SK-N-SH treated with all-trans-retinoic acid at 6 μM for 48 hours (cell line): ENCODE measurements around the gene PDCD1LG2.

ENCODE experiments used
- ATAC-seq: fragments of 200-7000 bp; cut with Tn5 transposase; 3 replicates; pipeline ENCODE4 v1.9.1; 2020; ENCODE audit warnings: mild to moderate bottlenecking, moderate library complexity
- ARNTL ChIP-seq: fragments of 450-650 bp; formaldehyde crosslinking; IDR thresholded peaks from 2 replicates; pipeline ENCODE4 v1.5.0; 2020; ENCODE audit warnings: low read depth, mild to moderate bottlenecking, moderate library complexity, borderline replicate concordance
- BACH2 ChIP-seq: fragments of 250-450 bp; sonication (Bioruptor Pico); IDR thresholded peaks from 2 replicates; pipeline ENCODE4 v1.9.0; 2021; ENCODE audit warnings: mild to moderate bottlenecking, borderline replicate concordance
- CREB5 ChIP-seq: fragments of 250-450 bp; sonication (Bioruptor Pico); IDR thresholded peaks from 2 replicates; pipeline ENCODE4 v1.5.1; 2020; ENCODE audit warnings: low read depth, mild to moderate bottlenecking, moderate library complexity
- CSDC2 ChIP-seq: fragments of 250-450 bp; sonication (Bioruptor Pico); IDR thresholded peaks from 2 replicates; pipeline ENCODE4 v1.5.0; 2020; ENCODE audit warnings: mild to moderate bottlenecking, moderate library complexity
- CSRNP3 ChIP-seq: fragments of 250-450 bp; sonication (Bioruptor Pico); IDR thresholded peaks from 2 replicates; pipeline ENCODE4 v1.5.1; 2021; ENCODE audit warnings: mild to moderate bottlenecking, moderate library complexity
- ESRRG ChIP-seq: fragments of 250-450 bp; sonication (Bioruptor Pico); IDR thresholded peaks from 2 replicates; pipeline ENCODE4 v1.6.1; 2021; ENCODE audit warnings: mild to moderate bottlenecking
- GLIS3 ChIP-seq: fragments of 250-450 bp; sonication (Bioruptor Pico); IDR thresholded peaks from 2 replicates; pipeline ENCODE4 v1.5.0; 2020; ENCODE audit warnings: mild to moderate bottlenecking, moderate library complexity
- ISL1 ChIP-seq: fragments of 250-450 bp; sonication (Bioruptor Pico); IDR thresholded peaks from 2 replicates; pipeline ENCODE4 v2.1.2; 2022; ENCODE audit warnings: mild to moderate bottlenecking, moderate library complexity
- OSR1 ChIP-seq: fragments of 250-450 bp; sonication (Bioruptor Pico); IDR thresholded peaks from 2 replicates; pipeline ENCODE4 v1.8.0; 2022; ENCODE audit warnings: moderate library complexity, mild to moderate bottlenecking, inconsistent platforms
- PATZ1 ChIP-seq: fragments of 250-450 bp; sonication (Bioruptor Pico); IDR thresholded peaks from 2 replicates; pipeline ENCODE4 v1.8.0; 2020; ENCODE audit warnings: mild to moderate bottlenecking, moderate library complexity, borderline replicate concordance
- POU6F1 ChIP-seq: fragments of 250-450 bp; sonication (Bioruptor Pico); IDR thresholded peaks from 2 replicates; pipeline ENCODE4 v1.8.0; 2021; ENCODE audit warnings: low read depth, mild to moderate bottlenecking, moderate library complexity, borderline replicate concordance
- PPARA ChIP-seq: fragments of 250-450 bp; sonication (Bioruptor Pico); IDR thresholded peaks from 2 replicates; pipeline ENCODE4 v1.5.0; 2020; ENCODE audit warnings: mild to moderate bottlenecking, borderline replicate concordance
- RARB ChIP-seq: fragments of 250-450 bp; sonication (Bioruptor Pico); IDR thresholded peaks from 2 replicates; pipeline ENCODE4 v1.8.0; 2021; ENCODE audit warnings: mild to moderate bottlenecking, moderate library complexity
- SNAI2 ChIP-seq: fragments of 250-450 bp; sonication (Bioruptor Pico); IDR thresholded peaks from 2 replicates; pipeline ENCODE4 v1.5.0; 2020; ENCODE audit warnings: mild to moderate bottlenecking, moderate library complexity
- TCF4 ChIP-seq: fragments of 250-450 bp; sonication (Bioruptor Pico); IDR thresholded peaks from 2 replicates; pipeline ENCODE4 v1.8.0; 2021; ENCODE audit warnings: mild to moderate bottlenecking, moderate library complexity, borderline replicate concordance
- TOX ChIP-seq: fragments of 250-450 bp; sonication (Bioruptor Pico); IDR thresholded peaks from 2 replicates; pipeline ENCODE4 v1.8.0; 2021; ENCODE audit warnings: mild to moderate bottlenecking, moderate library complexity, borderline replicate concordance
- ZC3H10 ChIP-seq: fragments of 250-450 bp; sonication (Bioruptor Pico); IDR thresholded peaks from 2 replicates; pipeline ENCODE4 v1.5.1; 2021; ENCODE audit warnings: mild to moderate bottlenecking, moderate library complexity
- ZFP30 ChIP-seq: fragments of 450-650 bp; formaldehyde crosslinking; IDR thresholded peaks from 2 replicates; pipeline ENCODE4 v1.5.0; 2022; ENCODE audit warnings: mild to moderate bottlenecking, moderate library complexity
- ZNF565 ChIP-seq: fragments of 450-650 bp; formaldehyde crosslinking; conservative IDR thresholded peaks from 2 replicates; pipeline ENCODE4 v1.5.0; 2020; ENCODE audit warnings: low read depth, mild to moderate bottlenecking, moderate library complexity
- ZNF70 ChIP-seq: fragments of 450-650 bp; formaldehyde crosslinking; IDR thresholded peaks from 2 replicates; pipeline ENCODE4 v1.5.0; 2020; ENCODE audit warnings: mild to moderate bottlenecking, moderate library complexity
- ZNF8 ChIP-seq: fragments of 450-650 bp; formaldehyde crosslinking; IDR thresholded peaks from 2 replicates; pipeline ENCODE4 v1.5.0; 2020; ENCODE audit warnings: mild to moderate bottlenecking, moderate library complexity

PDCD1LG2 gene

GRCh38 chr9:5553211-5553610, 42.9 kb downstream of the PDCD1LG2 start:
- no peak for ATAC-seq
- TF ChIP-seq ZNF565 (CRISPR knock-in tag): no peak
- no peak for TF ChIP-seq ZNF8 (CRISPR knock-in tag)

GRCh38 chr9:5554254-5554653, 43.9 kb downstream of the PDCD1LG2 start:
- TF ChIP-seq GLIS3 (CRISPR knock-in tag): no peak
- no peak for TF ChIP-seq CSRNP3
- ATAC-seq: no peak

GRCh38 chr9:5556101-5556705, 45.9 kb downstream of the PDCD1LG2 start:
- TF ChIP-seq BACH2 (CRISPR knock-in tag): no peak
- no peak for TF ChIP-seq TCF4
- TF ChIP-seq ZNF70 (CRISPR knock-in tag): no peak
- no peak for TF ChIP-seq SNAI2
- no peak for TF ChIP-seq PATZ1 (CRISPR knock-in tag)
- no peak for TF ChIP-seq ZC3H10 (CRISPR knock-in tag)
- TF ChIP-seq ESRRG (CRISPR knock-in tag): no peak
- TF ChIP-seq CSDC2: no peak
- no peak for TF ChIP-seq CREB5
- no peak for TF ChIP-seq RARB (CRISPR knock-in tag)
- no peak for TF ChIP-seq CSRNP3
- TF ChIP-seq POU6F1 (CRISPR knock-in tag): no peak
- no peak for TF ChIP-seq ZFP30 (CRISPR knock-in tag)
- no peak for TF ChIP-seq TOX (CRISPR knock-in tag)
- no peak for TF ChIP-seq PPARA (CRISPR knock-in tag)
- no peak for TF ChIP-seq GLIS3 (CRISPR knock-in tag)
- no peak for TF ChIP-seq ISL1 (CRISPR knock-in tag)

GRCh38 chr9:5557606-5558587, 47.6 kb downstream of the PDCD1LG2 start:
- no peak for TF ChIP-seq CREB5
- no peak for TF ChIP-seq ZNF8 (CRISPR knock-in tag)
- TF ChIP-seq ESRRG (CRISPR knock-in tag): no peak
- TF ChIP-seq OSR1 (CRISPR knock-in tag): no peak
- no peak for TF ChIP-seq PATZ1 (CRISPR knock-in tag)
- TF ChIP-seq RARB (CRISPR knock-in tag): no peak
- TF ChIP-seq ZFP30 (CRISPR knock-in tag): no peak
- no peak for TF ChIP-seq POU6F1 (CRISPR knock-in tag)
- TF ChIP-seq ARNTL (CRISPR knock-in tag): no peak
- TF ChIP-seq ZC3H10 (CRISPR knock-in tag): no peak
- TF ChIP-seq, all 23 proteins: peak for 0
- no peak for ATAC-seq

More at GRCh38 chr9:5556101-5556705, 45.9 kb downstream of the PDCD1LG2 start:
- ATAC-seq: no peak
